Keratinocyte (primary cell): ENCODE measurements around the gene SPG11.

ENCODE experiments used
- CTCF ChIP-seq, 3 experiments: IDR thresholded peaks in 1 of 3; conservative IDR thresholded peaks in 1 of 3; optimal IDR thresholded peaks in 1 of 3; 2 replicates in 2 of 3; 3 replicates in 1 of 3; pipeline versions ENCODE3 to v1.5.1; 2011; ENCODE audit warnings: low read length in 3 of 3, mild to moderate bottlenecking in 3 of 3, moderate library complexity in 2 of 3, control low read depth in 1 of 3, inconsistent platforms in 1 of 3; ENCODE audit not compliant: insufficient read depth in 2 of 3; ENCODE audit errors: extremely low read depth in 1 of 3
- EZH2 ChIP-seq: IDR thresholded peaks from one replicate; pipeline ENCODE4 v1.6.1; 2012; ENCODE audit warnings: inconsistent platforms, mild to moderate bottlenecking, low read length, moderate library complexity

- TF ChIP-seq CTCF (optimal IDR thresholded peaks at IDR 0.05 in 1 of 3, IDR thresholded peaks at IDR 0.05 in 1 of 3, conservative IDR thresholded peaks at IDR 0.05 in 1 of 3; ENCODE audit: extremely low read depth in 1 of 3, insufficient read depth in 2 of 3, low read length in 3 of 3): no peak
- no peak for TF ChIP-seq EZH2
These were observed 17.0 kb downstream of the SPG11 start for GRCh38 chr15:44646460-44646859.
